Heart left ventricle (tissue), 16 donors: ENCODE results near the gene BCKDHB. TPM values are rescaled to one million over a fixed set of nuclear protein-coding genes. Genes with fewer than 3 reads are reported as not detected.

Experiments used
- ATAC-seq, 4 donors: fragments of 200-7000 bp; cut with Tn5 transposase; one replicate each; pipeline ENCODE4 v1.9.1; 2020 to 2022; ENCODE audit warnings: moderate library complexity in 4 of 4, mild to moderate bottlenecking in 3 of 4, moderate number of reproducible peaks in 1 of 4
- DNase-seq, 5 donors: peaks; one replicate each; pipeline ENCODE4 v3.0.0-alpha.2; 2020
- H3K27ac ChIP-seq, 12 donors: fragments of 200-600 bp; sonication (generic) in 4 of 12; one replicate each; pipeline versions ENCODE4 v1.5.0 to v1.8.0; 2016 to 2022; ENCODE audit warnings: mild to moderate bottlenecking in 2 of 12
- H3K27me3 ChIP-seq, 9 donors: fragments of 200-600 bp; sonication (generic) in 2 of 9; one replicate each; pipeline versions ENCODE4 v1.5.1 to v1.8.0; 2016 to 2022; ENCODE audit warnings: mild to moderate bottlenecking in 3 of 9
- H3K36me3 ChIP-seq, 9 donors: fragments of 200-600 bp; sonication (generic) in 2 of 9; one replicate each; pipeline versions ENCODE4 v1.5.0 to v1.8.0; 2018 to 2022; ENCODE audit warnings: mild to moderate bottlenecking in 2 of 9
- H3K4me1 ChIP-seq, 12 donors: fragments of 200-600 bp; sonication (generic) in 4 of 12; one replicate each; pipeline versions ENCODE4 v1.5.0 to v1.8.0; 2016 to 2022; ENCODE audit warnings: mild to moderate bottlenecking in 3 of 12
- H3K4me3 ChIP-seq, 12 donors: fragments of 200-600 bp; sonication (generic) in 4 of 12; one replicate each; pipeline versions ENCODE4 v1.5.0 to v1.8.0; 2017 to 2022; ENCODE audit warnings: mild to moderate bottlenecking in 9 of 12, moderate library complexity in 4 of 12
- H3K9me3 ChIP-seq, 12 donors: fragments of 200-600 bp; sonication (generic) in 4 of 12; one replicate each; pipeline versions ENCODE4 v1.5.0 to v1.8.0; 2016 to 2022; ENCODE audit warnings: mild to moderate bottlenecking in 1 of 12
- CTCF ChIP-seq, 12 donors: fragments of 200-600 bp; sonication (generic) in 4 of 12; IDR thresholded peaks; one replicate each; pipeline versions ENCODE4 v1.5.0 to v1.8.0; 2018 to 2022; ENCODE audit warnings: antibody characterized with exemption in 12 of 12, mild to moderate bottlenecking in 5 of 12
- POLR2A ChIP-seq, 2 donors: fragments of 450-650 bp; IDR thresholded peaks; one replicate each; pipeline ENCODE4 v1.6.1; 2017; ENCODE audit warnings: antibody characterized with exemption in 2 of 2, mild to moderate bottlenecking in 2 of 2, moderate library complexity in 2 of 2
- WGBS, 4 donors: extraction: QIAGEN DNeasy Blood & Tissue Kit in 2 of 4; methylation state at CpG; one replicate each; pipeline versions ENCODE4 v1.1.5 to v1.1.7; 2013 to 2018; 5-methylcytosine and 5-hydroxymethylcytosine counted together
- intact Hi-C, 10 donors: fragments of 100-400 bp; cut with DNase I; formaldehyde crosslinking; loops; one replicate each; pipeline versions ENCODE4 v1.11.1 to v1.14.2; 2022
- polyA plus RNA-seq, 2 donors: library from polyadenylated mRNA; stranded (reverse); fragments of 200-250 nt; gene quantifications; one replicate each; pipeline ENCODE4 v1.2.3, GENCODE V29; 2013
- total RNA-seq, 9 donors: library from RNA; depleted of rRNA in 2 of 9; stranded (reverse); fragments of >200 nt in 2 of 9; fragmentation: NEBNext Ultra II Directional in 3 of 9; extraction: Animal tissue kit (Norgen Biotek cat#: 25700) in 3 of 9; gene quantifications; one replicate each; pipeline versions ENCODE4 v1.1.0 to v1.2.4, GENCODE V29; 2016 to 2023
- donor health status: ischemic (EF 13 %, LVEDD 7.1; RV severe dilation, severe dysfunction).
- donor health status: healthy with polysubstance abuse.
- donor health status: DM: no; HTN: yes; CAD: no.
- donor health status: DM: no; HTN: no; CAD: no.
- donor health status: ischemic (EF 25% LVEDD 6.9; RV normal size, moderate dysfunction).
- donor health status: ischemic (EF 25% LVEDD 5.7; RV mildly dilated, moderate dysfunction).
- donor health status: healthy.
- donor health status: DM: yes; HTN: yes; CAD: no.
- donor health status: ischemic (EF 35%, LVEDD 5.7; RV mildly dilated, moderate dysfunction).
- donor health status: nonischemic (EF 11% LVEDD 7.7; RV severe dilation, severe dysfunction).
- donor health status: DM: yes; HTN: yes; CAD: no.
- donor health status: PGD.
- donor health status: ischemic (EF 29% LVEDD 5.4; RV normal size, mild dysfunction).
- donor health status: nonischemic (EF 23%, LVEDD 6.1; RV moderate dilation, normal function).

Gene BCKDHB
- total and polyA plus RNA-seq, 11 donors: 10.1 to 41.9 (median 27.6) TPM

- H3K27me3 ChIP-seq: no peaks in the 10 kb centered on the region
- intact Hi-C loops: loop anchor here in 1 of 10 donors (10.0 kb wide), 1 partner anchor 115 kb away; no protein-coding TSS in a partner anchor
- ATAC-seq: no peak
- H3K36me3 ChIP-seq: no peaks in the 10 kb centered on the region
- no peak overlapping the region for H3K4me3 ChIP-seq
- no peaks in the 10 kb centered on the region for H3K9me3 ChIP-seq
- TF ChIP-seq POLR2A (IDR thresholded peaks at IDR 0.05) (no peak), CTCF (IDR thresholded peaks at IDR 0.05) (no peak)
- H3K4me1 ChIP-seq: peaks cover 0 to 12% (median 0%) of the 10 kb centered on the region in 12 donors
- DNase-seq: no peak
- H3K27ac ChIP-seq: no peak overlapping the region
These were observed 223.0 kb downstream of the BCKDHB start for GRCh38 chr6:80329496-80329895.

GRCh38 chr6:80330961-80331360 is 224.5 kb downstream of the BCKDHB start:
- no peaks in the 10 kb centered on the region for H3K27me3 ChIP-seq
- no peaks in the 10 kb centered on the region for H3K36me3 ChIP-seq
- intact Hi-C loops: loop anchor here in 5 of 10 donors (10.0 kb wide), 4 partner anchors 106 to 196 kb away; no protein-coding TSS in a partner anchor
- DNase-seq (no peak), ATAC-seq (no peak)
- TF ChIP-seq CTCF (IDR thresholded peaks at IDR 0.05) (no peak), POLR2A (IDR thresholded peaks at IDR 0.05) (no peak)
- H3K9me3 ChIP-seq: no peaks in the 10 kb centered on the region
- H3K4me1 ChIP-seq: peaks cover 0 to 9% (median 0%) of the 10 kb centered on the region in 12 donors
- no peak overlapping the region for H3K4me3 ChIP-seq
- WGBS, 4 donors: 59 to 64% (median 61%) methylated on average over 3 of the region's 3 CpGs
- H3K27ac ChIP-seq: no peak overlapping the region

- 58 to 67% (median 65%) methylated on average over 2 of the region's 2 CpGs for WGBS, 4 donors
- Histone ChIP-seq H3K36me3 (no peaks in the 10 kb centered on the region), H3K27ac (no peak overlapping the region), H3K27me3 (no peaks in the 10 kb centered on the region), H3K4me1 (peaks cover 0 to 9% (median 0%) of the 10 kb centered on the region in 12 donors), H3K4me3 (no peak overlapping the region), H3K9me3 (no peaks in the 10 kb centered on the region)
- intact Hi-C loops: loop anchor here in 5 of 10 donors (10.0 kb wide), 4 partner anchors 107 to 197 kb away; no protein-coding TSS in a partner anchor
- no peak for ATAC-seq
- no peak for DNase-seq
- TF ChIP-seq CTCF (IDR thresholded peaks at IDR 0.05): no peak
- no peak for TF ChIP-seq POLR2A (IDR thresholded peaks at IDR 0.05)
These were observed 225.1 kb downstream of the BCKDHB start for GRCh38 chr6:80331522-80331921.

- Histone ChIP-seq H3K27me3 (no peaks in the 10 kb centered on the region), H3K36me3 (no peaks in the 10 kb centered on the region), H3K4me1 (peaks cover 0 to 9% (median 0%) of the 10 kb centered on the region in 12 donors), H3K9me3 (no peaks in the 10 kb centered on the region), H3K27ac (no peak overlapping the region), H3K4me3 (no peak overlapping the region)
- DNase-seq (no peak), ATAC-seq (peak in 3 of 4 donors; percentile 22 to 67 (median 61))
- intact Hi-C loops: loop anchor here in 5 of 10 donors (10.0 kb wide), 4 partner anchors 107 to 197 kb away; no protein-coding TSS in a partner anchor
- 42 to 61% (median 47%) methylated on average over 3 of the region's 3 CpGs for WGBS, 4 donors
- TF ChIP-seq CTCF (IDR thresholded peaks at IDR 0.05) (no peak), POLR2A (IDR thresholded peaks at IDR 0.05) (no peak)
These were observed 225.5 kb downstream of the BCKDHB start for GRCh38 chr6:80331974-80332373.
